Stimulated activated CD4-positive, alpha-beta T cell treated with anti-CD3 and anti-CD28 coated beads, Interleukin-4, amount 100 ng/mL, for 4 hours (primary cell): Measurements from ENCODE around the gene SLC9A4.
"Not testable (repeated sequence)": the region's sequence is repeated elsewhere in the genome, so short reads cannot be mapped to it uniquely, and the experiment has no call there.

Source experiments
- DNase-seq, 2 experiments: peaks; one replicate each; pipeline ENCODE4 v3.0.0-alpha.2; 2020

Gene SLC9A4

DNA sequence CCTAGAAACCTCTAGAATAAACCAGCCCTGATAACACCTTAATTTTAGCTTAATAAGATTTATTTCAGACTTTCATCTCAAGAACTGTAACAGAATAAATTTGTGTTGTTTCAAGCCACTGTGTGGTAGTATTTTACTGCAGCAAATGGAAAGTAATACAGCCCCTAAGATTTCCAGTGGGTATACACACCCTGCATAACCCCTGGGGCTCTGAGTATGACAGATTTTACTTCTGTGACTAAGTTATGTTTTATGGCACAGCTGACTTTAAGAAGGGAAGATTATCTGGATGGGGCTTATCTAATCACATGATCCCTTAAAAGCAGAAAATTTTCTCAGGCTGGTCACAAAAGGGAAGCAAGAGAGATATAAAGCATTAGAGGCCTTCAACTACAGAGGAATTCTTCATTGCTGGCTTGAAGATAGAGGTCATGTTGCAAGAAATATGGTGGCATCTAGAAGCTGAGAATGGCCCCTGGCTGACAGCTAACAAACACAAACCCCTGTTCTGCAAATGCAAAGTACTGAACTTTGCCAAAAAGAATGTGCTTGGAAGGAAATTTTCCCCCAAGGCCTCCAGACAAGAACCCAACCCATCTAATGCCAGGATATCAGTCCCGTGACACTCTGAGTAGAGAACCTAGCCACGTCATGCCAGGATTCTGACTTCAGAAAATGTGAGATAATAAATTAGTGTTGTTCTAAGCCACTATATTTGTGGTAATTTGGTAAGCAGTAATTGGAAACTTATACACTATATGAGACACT is 78.5 kb downstream of the SLC9A4 start:
- DNase-seq, result no peak

DNA sequence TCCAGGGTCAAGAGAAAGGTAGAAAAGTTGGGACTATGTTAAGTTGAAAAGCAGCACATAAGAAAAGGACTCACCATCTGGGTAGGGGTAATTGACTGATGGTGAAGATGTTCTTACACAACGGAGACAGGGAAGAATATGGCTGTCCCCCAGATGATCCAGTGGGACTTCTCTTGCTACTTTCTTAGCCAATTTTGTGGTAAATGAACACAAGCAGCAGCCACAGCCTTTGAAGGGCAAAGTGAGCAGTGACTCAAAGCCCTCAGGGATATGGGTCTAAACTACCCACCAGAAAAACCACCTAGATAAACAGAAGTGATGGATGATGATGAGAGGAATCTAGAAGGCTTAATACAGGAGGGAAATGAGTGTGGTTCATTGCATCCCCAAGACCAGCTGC is 80.6 kb downstream of the SLC9A4 start:
- no peak for DNase-seq

DNA sequence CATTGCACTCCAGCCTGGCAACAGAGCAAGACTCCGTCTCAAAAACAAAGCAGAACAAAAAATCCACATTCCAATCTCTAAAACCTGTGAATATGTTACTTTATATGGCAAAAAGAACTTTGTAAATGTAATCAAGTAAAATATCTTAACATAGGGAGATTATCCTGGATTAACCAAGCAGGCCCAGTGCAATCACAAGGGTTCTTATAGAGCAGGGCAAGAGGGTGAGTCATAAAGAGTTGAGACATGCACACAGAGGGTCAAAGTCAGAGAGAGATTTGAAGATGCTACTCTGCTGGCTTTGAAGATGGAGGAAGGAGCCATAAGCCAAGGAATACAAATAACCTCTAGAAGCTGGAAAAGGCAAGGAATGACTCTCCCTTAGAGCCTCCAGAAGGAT is 85.4 kb downstream of the SLC9A4 start:
- no peak for DNase-seq

DNA sequence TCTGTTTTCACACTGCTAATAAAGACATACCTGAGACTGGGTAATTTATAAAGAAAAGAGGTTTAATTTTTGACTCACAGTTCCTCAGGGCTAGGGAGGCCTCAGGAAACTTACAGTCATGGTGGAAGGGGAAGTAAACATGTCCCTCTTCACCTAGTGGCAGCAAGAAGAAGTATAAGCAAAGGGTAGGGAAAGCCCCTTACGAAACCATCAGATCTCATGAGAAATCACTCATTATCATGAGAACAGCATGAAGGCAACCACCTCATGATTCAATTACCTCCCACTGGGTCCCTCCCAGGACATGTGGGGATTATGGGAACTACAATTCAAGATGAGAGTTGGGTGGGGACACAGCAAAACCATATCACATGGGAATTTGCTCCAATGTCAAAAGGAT is 89.5 kb downstream of the SLC9A4 start:
- DNase-seq, result not testable (repeated sequence)

DNA sequence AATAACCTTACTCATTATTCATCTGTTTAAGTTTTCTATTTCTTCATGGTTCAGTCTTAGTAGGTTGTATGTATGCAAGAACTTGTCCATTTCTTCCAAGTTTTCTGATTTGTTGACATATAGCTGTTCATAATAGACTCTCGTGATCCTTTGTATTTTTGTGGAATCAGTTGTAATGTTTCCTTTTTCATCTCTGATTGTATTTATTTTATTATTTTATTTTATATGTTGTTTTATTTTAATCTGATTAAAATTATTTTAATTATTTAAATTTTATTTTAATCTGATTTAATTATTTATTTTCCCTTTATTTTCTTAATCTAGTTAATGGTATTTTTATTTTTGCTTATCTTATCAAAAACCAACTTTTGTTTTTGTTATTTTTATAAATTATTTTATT is 102.9 kb downstream of the SLC9A4 start:
- no peak for DNase-seq

DNA sequence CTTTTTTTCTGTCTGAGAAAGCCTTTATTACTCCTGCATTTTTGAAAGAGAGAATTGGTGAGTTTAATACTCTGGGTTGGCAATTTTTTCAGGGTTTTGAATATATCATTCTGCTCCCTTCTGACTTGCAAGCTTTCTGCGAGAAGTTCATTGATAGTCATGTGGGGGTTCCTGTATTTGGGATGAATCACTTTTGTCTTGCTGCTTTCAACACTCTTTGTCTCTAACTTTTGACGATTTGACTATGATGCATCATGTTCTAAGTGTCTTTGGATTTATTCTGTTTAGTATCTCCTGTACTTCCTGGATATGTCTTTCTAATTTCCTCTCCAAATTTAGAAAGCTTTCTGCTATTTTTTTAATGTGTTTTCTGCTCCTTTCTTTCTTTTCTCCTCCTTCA is 105.3 kb downstream of the SLC9A4 start:
- no peak for DNase-seq

DNA sequence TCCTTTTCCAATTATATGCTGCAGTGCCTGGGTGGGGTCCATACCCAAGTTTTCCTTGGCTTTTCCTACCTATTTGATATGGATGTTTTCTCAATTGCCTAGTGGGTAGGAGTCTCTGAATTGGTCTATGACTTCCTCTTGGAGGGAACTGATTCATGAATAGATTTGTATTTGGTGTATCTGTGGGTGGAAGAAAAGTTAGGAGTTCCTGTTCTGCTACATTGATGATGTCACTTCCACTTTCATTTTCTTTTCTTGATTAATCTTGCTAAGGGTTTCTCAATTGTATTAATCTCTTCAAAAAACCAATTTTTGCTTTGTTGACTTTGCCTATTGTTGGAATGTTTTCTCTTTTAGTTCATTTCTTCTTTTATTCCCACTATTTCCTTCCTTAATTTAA is 108.9 kb downstream of the SLC9A4 start:
- no peak for DNase-seq

DNA sequence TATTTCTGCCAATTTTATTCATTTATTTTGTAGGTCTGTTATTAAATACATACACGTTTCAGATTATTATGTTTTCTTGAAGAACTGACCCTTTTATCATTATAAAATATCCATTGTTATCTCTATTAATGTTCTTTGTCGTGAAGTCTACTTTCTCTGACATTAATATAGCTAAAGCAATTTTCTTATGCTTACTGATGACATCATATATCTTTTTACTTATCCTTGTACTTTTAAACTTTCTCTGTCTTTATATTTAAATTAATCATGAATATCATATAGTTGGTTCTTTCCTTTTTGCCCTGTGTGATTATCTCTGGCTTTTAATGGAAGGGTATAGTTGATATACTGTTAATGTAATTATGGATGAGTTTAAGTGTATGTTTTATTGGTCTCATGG is 109.8 kb downstream of the SLC9A4 start:
- DNase-seq, result no peak
